GM21619 (cell line): Measurements from ENCODE around the gene MACIR.
"Not testable (repeated sequence)": the region's sequence is repeated elsewhere in the genome, so short reads cannot be mapped to it uniquely, and the experiment has no call there.

Experiments used
- ATAC-seq: cut with Tn5 transposase; IDR thresholded peaks from one replicate; pipeline ENCODE4 v1.9.1; 2021; ENCODE audit not compliant: unreplicated experiment

The MACIR gene, protein sequence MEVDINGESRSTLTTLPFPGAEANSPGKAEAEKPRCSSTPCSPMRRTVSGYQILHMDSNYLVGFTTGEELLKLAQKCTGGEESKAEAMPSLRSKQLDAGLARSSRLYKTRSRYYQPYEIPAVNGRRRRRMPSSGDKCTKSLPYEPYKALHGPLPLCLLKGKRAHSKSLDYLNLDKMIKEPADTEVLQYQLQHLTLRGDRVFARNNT

DNA sequence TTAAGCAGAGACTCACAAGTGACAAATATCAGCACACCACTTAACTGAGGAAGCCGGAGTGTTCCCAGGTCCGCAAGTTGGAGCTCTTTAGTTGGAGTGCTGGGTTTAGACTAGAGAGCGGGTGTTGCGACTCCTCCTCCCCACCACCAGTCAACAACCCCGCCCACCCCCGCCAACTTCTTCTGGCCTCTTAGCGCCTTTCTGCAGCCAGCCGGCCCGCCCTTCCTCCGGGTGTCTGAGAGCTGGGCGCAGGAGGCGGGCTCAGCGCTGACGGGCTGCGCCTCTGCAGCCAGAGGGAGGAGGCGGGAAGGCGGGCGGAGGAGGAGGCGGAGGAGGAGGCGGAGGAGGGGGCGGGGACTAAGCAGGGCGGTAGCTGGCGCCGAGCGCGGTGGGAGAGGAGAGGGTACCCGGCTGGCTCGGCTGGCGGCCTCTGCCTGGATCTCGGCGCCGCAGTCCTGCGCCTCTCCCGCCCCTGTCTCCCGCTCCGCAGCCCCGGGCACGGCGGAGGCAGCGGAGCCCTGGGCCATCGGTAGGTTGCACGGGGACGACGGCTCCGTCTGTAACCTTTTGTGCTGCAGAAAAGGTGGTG, at the start of gene MACIR:
MACIR (plus strand) TSS at position 396 of the 589 bp plus-strand sequence. CDS start 17,157 bp downstream, outside the sequence.
- ATAC-seq, result peak; percentile 69

DNA sequence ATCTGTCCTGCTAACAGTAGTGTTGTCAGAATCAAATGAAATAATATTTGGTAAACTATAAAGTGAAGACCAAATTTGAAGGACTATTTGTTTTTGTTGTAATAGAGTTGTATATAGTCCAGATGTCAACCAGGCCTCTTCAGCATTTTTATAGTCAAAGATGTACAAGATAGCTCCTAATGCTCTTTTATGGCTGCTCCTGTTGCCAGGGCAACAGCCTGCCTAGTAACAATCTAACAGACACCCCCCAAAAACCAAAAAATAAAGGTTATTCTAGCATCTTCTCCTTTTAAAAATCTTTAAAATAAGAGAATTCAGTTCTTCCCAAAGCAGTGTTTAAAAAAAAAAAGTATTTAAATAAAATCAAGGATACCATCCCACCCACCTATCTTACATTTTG, 49.5 kb upstream of the MACIR start:
- ATAC-seq, result no peak

DNA sequence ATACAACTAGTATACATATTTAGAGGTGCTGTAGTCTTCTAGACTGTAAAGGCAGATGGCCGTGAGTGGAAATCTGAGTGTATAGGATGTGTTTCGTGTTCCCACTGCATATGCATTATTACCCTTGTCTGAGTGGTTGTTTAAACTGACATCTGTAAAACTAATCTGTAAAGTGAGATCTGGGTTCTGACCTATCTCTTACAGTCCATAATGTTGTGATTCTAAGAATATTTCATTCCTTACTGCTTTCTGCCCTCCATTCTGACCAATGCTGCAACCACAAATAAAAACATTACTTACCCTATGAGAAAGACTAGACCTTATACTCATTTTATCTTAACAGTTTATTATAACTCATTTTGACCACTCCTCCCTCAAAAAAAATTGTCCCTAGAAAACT, 47.6 kb upstream of the MACIR start:
- no peak for ATAC-seq

DNA sequence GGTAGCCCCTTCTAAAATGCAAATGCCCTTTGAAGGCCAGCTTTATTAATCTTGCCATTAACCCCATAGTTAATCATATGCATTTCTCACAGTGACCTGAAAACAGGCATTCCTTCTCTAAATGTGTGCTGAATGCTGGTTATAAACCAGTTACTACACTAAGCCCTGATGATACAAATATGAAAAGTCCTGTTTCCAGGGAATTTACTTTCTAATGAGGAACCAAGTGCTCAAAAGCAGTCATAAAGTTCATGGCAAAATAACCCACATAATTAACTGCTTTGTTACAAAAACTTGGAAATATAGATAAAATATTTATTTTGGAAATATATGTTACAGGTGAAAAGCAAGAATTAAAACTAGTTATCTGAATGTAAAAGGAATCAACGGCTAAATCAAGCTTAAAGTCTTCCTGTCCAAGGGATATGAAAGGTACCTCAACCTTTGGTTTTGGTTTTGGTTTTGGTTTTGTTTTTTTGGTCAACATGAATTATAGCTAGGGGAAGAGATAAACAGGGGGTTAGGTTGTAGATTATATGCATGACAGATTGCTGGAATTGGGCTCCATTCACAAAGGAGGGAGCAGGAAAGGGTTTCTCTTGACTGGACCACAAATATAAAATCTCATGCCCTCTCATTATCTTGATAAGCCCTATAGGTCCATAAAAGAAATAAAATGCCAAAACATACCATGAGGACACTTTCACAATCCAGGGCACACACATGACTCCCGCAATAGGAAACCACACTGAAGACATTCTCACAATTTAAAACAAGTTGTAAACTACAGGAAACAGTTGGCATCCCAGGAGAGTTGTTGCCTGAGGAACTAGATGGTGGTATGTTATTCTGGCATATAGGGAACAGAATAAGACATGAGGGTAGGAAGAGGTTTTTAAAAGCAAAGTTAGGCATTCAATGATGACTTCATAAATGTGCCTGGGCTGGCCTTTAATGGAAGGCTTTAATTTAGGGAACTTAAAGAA, 46.7 kb upstream of the MACIR start:
- ATAC-seq, result peak; percentile 70

DNA sequence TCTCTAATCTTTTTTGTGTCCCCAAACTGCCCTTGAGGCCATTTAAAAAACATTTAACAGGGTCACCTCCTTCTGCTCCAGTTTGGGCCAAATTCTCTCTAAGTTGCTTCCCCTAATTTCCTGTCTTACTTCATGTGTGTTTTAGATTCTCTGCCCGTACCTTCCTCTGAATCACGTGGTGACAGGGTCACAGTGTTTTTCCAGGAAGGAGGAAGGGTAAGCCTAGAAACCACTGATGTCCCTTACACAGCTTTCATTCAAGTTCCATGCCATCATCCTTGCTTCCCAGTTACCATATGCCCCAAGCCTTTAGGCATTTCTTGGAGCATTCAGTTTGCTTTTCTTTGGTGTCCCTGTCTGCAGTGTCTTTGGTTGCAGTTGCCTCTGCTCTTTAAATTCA, 42.4 kb upstream of the MACIR start:
- no peak for ATAC-seq

DNA sequence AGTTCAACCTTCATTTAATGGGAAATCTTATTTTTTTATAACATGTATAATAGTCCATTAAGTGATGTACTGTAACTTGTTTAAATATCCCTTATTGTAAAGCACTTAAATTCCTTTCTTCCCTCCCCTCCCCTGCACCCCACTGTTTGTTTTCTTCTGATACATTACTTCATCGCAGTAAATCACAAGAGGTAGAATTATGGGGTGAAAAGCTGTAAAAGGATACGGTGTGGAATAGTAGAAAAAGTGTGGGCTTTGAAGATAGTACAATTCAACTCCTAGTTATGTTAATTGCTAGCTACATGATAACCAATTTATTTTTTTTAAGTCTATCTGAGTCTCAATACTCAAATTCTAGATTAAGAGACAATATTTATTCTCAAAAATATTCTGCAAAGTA, 41.9 kb upstream of the MACIR start:
- ATAC-seq, result no peak

DNA sequence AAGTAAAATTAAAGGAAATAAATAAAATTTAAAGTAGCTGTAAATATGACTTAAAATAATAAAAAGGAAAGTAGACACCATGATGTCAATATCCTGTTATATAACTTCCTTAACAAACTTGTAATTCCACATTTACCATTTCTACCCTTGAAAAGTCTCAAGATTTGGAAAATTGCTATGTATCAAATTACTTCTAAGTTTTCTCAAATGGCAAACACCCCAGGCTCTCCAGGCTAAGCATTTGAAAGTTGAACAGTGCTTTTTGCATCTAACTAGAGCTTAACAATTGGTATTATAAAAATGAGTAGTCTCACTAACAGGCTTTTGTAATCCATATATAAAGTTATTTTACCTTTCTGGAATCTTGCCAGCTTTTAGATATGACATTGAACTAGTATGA, 41.5 kb upstream of the MACIR start:
- no peak for ATAC-seq

DNA sequence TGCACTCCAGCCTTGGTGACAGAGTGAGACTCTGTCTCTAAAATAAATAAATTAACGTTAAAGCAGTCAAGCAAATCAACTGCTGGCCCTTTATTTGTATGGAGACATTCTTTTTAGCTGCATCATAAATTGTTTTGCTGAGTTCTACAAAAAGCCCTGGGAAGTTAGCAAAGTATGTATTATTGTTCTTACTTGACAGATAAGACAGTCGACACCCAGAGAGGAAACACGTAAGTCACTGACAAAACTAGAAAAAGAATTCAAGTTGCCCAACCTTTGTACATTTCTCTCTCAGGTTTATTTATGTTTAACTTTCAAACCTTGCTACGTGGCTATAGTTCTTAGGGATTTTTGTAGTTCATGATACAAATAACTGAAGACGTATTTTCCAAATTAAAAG, 40.4 kb upstream of the MACIR start:
- no peak for ATAC-seq

DNA sequence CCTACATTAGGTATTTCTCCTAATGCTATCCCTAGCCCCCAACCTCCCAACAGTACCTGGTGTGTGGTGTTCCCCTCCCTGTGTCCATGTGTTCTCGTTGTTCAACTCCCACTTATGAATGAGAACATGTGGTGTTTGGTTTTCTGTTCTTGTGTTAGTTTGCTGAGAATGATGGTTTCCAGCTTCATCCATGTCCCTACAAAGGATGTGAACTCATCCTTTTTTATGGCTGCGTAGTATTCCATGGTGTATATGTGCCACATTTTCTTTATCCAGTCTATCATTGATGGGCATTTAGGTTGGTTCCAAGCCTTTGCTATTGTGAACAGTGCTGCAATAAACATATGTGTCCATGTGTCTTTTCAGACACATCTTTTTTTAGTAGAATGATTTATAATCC, 39.5 kb upstream of the MACIR start:
- not testable (repeated sequence) for ATAC-seq

DNA sequence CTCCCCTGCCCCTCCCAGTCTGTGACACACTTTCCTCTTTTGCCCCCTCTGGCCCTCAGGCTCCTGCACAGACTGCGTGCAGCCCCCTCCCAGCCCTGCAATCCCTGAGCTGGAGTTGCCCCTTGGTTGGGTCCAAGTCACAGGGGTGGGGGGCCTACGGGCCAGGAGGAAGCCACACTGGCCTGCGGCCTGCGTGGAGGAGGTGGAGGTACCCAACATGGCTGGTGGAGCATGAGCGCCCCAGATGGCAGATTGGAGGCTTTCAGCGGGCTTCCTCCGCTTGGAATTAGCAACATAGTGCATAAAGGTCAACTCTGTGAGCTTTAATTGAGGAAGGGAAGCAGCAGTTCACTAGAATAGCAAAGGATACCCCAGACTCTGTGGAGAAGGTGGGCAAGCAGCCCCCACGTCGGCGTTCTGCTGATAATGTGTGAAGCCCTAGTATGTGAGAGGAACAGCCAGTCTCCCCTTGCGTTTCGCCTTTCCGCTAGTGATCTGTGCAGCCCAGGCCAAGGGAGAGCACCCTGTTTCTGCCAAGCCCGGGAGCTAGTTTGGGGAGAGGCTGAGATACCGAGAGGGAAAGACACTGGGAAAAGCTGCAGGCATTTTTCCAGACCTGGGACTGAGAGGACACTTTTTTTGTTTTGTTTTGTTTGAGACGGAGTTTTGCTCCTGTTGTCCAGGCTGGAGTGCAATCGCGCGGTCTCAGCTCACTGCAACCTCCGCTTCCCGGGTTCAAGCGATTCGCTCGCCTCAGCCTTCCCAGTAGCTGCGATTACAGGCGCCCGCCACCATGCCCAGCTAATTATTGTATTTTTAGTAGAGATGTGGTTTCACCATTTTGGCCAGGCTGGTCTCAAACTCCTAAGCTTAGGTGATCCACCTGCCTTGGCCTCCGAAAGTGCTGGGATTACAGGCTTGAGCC, 35.3 kb upstream of the MACIR start:
- no peak for ATAC-seq

DNA sequence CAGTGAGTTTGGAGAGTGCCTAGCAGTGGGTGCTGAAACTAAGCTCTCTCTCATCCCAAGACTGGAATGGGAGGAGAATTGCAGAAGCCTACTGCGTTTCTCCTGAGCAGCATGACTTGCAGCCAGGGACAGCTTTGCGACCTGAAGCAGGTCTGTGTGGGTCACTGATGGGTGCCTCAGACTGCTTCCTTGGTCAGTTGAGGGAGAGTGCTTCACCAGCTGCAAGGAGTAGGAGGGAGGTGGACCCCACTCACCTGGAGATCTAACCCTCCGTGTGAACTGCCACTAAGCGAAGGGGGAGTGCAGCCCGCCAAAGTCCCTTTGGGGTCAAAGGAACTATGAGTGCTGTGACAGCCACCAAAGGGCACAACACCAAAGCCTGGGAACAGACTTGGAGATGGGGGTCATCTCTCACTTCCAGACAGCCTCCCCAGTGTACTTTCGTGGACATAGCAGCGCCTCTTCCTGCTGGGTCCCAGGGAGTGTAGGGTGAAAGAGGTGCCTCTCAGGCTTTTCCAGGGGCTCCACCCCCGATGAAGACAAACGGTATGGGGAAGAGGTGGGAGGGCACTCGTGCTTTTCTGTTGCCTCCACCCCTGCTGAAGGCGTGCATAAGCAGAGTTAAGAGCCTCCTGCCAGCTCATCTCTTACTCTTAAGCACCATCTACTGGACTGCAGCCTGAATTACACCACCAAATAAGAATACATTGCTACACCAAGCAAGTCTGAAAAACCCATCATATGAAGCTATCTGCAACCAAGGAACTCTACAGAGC, 34.3 kb upstream of the MACIR start:
- peak; percentile 98 for ATAC-seq

DNA sequence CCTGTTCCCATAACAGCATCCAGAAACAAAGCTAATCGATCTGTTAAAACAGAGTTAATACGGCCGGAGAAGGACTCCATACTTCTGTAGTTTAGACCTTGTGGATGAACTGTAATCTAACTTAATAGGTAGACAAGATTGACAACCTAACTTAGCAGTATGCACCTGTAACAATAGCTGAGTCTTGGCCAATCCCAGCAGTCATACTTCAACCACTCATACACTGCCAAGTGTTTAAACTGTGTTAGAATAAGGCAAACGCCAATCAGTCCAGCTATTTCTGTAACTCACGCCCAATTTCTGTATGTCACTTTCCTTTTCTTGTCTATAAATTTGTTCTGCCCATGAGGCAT, 33.7 kb upstream of the MACIR start:
- ATAC-seq, result no peak

DNA sequence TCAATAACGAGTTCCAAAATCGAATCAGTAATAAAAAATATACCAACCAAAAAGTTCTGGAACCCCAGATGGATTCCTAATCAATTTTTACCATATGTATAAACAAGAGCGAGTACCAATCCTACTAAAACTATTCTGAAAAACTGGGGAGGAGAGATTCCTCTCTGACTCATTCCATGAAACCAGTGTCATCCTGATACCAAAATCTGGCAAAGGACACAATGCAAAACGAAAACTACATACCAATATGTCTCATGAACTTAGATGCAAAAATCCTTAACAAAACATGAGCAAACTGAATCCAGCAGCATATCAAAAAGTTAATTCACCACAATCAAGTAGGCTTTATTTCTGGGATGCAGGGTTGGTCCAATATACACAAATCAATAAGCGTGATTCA, 30.5 kb upstream of the MACIR start:
- ATAC-seq, result no peak

DNA sequence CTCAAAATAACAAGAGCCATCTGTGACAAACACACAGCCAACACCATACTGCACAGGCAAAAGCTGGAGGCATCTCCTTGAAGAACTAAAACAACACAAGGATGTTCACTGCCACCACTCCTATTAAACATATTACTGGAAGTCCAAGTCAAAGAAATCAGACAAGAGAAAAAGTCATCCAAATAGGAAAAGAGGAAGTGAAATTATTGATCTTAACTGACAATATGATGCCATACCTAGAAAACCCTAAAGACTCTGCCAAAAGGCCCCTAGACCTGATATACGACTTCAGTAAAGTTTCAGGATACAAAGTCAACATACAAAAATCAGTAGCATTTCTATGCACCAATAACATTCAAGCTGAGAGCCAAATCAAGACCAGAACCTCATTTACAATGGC, 30.0 kb upstream of the MACIR start:
- ATAC-seq, result no peak

DNA sequence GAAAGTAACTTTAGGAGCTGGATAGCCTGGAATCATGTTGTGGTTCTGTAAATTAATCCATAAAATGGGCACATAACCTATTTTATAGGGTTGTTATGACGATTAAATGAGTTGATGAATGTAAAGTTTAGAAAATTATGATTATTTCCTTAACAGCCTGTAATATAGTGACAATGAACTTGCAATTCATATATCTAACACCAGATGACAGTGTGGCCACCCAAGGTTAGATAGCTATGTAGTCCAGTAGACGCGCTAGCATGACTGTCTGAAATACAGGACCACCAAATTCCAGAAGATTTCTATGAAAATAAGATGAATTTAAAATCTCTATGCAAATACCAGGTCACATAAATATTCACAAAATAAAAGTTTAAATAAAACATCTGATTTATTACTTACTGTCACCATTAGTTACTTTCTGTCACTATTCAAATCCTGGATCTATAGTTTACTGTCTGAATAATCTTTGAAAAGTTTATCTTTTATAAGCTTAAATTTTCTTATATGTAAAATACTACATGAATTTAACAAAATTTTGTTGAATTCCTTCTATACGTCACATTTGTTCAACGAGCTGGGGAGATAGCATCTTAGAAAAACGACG, 26.1 kb upstream of the MACIR start:
- ATAC-seq, result peak; percentile 82

DNA sequence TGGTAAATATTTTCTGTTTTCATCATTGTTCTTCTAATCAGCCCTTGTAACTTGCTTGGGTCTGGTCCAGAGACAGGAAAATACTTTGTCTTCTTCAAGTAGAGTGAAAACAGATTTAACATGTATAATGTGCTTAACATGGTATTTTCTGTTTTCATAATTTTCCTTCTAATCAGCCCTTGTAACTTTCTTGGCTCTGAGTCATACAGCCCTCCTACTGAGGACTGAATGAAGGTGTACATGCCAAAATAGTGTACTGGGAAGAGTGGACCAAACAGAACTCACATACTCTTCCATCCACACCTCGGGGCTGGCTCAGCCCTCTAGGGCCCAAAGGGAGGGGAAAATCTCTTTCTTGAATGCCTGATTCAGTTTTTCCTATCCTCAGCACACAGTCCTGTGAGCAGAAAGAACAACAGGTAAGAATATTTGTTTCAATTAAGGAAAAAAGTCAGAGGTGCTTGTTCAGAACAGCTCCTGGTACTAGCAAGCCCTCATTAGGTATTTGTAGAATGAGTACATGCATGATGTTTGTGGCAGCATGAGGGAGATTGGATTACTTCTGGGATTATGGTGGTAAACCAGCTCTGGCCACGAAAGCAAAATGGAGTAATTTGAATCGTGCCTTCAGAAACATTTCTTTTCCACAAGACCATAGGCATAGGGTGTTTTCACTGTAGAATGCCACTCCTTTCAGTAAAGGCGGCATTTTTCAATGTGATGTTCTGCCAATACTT, 24.2 kb upstream of the MACIR start:
- ATAC-seq, result no peak

DNA sequence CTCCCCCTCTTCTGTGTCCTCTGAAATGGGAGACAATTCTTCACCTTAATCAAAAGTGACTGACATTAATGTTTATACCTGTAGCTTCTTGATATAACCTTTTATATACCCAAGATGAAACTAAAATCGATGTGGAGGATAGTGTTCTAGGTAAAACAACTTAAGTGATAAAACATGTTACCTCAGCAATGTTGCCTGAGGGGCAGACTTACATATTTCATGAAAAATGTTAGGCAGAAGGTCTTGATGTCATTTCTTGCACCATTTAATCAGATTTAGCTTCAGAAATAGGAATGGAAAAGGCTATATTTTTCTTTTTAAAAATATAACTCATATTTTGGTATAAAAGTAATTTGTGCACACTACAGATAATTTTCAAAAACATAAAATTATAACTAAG, 22.7 kb upstream of the MACIR start:
- ATAC-seq, result no peak

DNA sequence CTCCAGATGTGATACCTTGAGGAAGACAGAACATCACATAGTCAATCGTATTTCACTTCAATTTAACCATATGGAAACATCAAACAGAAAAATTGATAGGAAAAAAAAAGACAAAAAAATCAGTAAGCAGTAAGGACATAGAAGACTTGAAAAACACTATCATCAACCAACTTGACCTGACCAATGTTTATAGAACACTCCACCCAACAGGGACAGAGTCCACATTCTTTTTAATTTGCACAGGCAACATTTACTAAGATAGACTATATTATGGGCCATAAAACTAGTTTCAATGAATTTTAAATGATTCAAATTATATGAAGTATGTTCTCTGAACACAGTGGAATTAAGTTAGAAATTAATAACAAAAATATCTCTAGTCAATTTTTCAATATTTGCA, 20.8 kb upstream of the MACIR start:
- ATAC-seq, result no peak

DNA sequence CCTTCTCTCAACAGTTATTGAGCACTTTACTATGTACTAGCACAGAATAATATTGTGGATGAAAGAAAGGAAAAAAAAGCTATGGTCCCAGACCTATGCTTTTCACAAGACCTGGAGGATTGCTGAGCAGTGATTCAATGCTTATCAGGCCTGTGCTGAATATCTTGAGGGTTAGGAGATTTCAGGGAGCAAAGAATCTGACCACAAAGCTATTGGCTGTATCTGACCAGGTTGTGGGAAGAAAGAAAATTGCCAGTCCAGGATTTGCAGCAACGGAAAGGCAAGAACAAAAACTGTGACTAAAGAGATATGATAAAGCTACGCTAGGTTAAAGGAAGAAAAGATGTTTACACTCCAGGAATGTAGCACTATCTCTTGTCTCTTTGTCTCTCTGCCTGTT, 14.9 kb upstream of the MACIR start:
- no peak for ATAC-seq
